Measurements from ENCODE around the gene CYSTM1.
A peak's percentile ranks its signal among the peaks of the same experiment; 100 is the strongest.

Gene CYSTM1

DNA sequence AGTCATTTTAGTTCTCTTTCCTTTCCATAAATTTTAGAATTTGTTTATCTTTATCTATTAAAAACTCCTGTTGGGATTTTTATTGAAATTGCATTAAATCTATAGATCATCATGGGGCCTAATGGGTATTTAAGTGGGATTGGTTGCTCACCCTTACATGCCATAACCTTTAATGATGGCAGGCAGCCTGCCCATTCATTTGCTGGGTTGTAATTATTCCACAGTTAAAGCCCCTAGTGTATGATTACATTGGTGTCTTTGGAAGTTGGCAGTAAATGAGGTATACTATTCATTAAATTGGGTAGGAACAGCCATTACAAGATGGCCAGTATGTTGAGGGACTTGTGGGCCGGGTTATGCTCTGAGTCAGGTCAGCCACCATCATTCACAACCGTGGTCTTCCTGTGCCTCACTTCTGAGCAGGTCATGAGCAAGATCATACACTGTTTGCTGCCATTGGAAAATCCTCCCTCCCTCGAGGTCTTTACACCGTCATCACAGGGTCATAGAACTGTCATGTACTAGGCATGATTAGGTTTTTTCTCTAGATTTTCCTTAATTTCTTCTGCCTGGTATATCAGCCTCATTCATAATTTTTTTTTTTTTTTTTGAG, 59.5 kb downstream of the CYSTM1 start:
- H3K9me3 ChIP-seq, result no peaks in the 10 kb centered on the region
- H3K27ac ChIP-seq, result peak overlapping the region; percentile 84
- TF ChIP-seq, protein P1, sequence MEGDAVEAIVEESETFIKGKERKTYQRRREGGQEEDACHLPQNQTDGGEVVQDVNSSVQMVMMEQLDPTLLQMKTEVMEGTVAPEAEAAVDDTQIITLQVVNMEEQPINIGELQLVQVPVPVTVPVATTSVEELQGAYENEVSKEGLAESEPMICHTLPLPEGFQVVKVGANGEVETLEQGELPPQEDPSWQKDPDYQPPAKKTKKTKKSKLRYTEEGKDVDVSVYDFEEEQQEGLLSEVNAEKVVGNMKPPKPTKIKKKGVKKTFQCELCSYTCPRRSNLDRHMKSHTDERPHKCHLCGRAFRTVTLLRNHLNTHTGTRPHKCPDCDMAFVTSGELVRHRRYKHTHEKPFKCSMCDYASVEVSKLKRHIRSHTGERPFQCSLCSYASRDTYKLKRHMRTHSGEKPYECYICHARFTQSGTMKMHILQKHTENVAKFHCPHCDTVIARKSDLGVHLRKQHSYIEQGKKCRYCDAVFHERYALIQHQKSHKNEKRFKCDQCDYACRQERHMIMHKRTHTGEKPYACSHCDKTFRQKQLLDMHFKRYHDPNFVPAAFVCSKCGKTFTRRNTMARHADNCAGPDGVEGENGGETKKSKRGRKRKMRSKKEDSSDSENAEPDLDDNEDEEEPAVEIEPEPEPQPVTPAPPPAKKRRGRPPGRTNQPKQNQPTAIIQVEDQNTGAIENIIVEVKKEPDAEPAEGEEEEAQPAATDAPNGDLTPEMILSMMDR (IDR thresholded peaks at IDR 0.05), result no peak
- peaks cover 85 to 89% of the 10 kb centered on the region in 2 experiments for H3K4me1 ChIP-seq (ENCODE audit: control insufficient read depth in 1 of 2, insufficient read depth in 1 of 2, low read depth in 1 of 2, low read length in 1 of 2)
- H3K4me3 ChIP-seq (ENCODE audit: low read depth in 1 of 2, low read length in 1 of 2), result no peak overlapping the region
- H3K36me3 ChIP-seq, result no peaks in the 10 kb centered on the region
- no peaks in the 10 kb centered on the region for H3K27me3 ChIP-seq

DNA sequence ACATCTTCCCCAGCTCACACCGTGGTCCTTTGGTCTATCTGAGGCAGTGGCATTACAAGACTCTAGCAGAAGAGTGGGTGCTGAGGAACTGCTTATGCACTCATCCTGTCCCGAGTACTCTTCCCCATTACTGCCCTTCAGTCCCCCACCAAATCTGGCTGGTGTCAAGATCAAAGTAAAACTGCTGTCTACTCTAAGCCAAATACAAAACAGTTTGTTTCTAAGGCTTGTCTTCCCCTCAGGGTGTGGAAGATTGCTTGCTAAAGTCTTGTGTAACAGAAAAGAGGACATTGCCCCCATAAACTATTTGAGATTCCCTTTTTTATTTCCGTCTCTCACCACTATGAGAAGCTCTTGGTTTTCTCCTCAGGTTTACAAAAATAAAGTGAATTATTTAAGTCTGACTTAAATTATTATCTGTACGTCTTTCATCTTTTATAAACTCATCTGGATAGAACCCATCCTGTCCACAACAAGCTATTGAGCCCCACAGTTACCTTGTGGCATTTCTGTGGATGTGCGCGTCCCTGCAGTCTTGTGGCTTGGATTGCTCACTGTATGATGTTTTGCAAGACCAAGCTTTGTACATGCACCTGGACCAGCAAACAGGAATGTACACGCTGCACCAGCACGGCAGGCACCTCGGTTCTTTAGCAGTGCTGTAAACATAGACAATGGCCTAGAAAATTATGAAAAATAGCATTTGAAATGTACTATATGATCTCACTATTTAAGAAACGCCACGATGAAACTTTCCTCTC, 61.0 kb downstream of the CYSTM1 start:
- H3K36me3 ChIP-seq, result no peaks in the 10 kb centered on the region
- H3K4me3 ChIP-seq (ENCODE audit: low read depth in 1 of 2, low read length in 1 of 2), result peak overlapping the region; percentile 30 to 35
- H3K27ac ChIP-seq, result peak overlapping the region; percentile 84
- no peaks in the 10 kb centered on the region for H3K9me3 ChIP-seq
- H3K4me1 ChIP-seq (ENCODE audit: control insufficient read depth in 1 of 2, insufficient read depth in 1 of 2, low read depth in 1 of 2, low read length in 1 of 2), result peaks cover 99 to 100% of the 10 kb centered on the region in 2 experiments
- TF ChIP-seq, protein P1 (IDR thresholded peaks at IDR 0.05), result no peak
- no peaks in the 10 kb centered on the region for H3K27me3 ChIP-seq

DNA sequence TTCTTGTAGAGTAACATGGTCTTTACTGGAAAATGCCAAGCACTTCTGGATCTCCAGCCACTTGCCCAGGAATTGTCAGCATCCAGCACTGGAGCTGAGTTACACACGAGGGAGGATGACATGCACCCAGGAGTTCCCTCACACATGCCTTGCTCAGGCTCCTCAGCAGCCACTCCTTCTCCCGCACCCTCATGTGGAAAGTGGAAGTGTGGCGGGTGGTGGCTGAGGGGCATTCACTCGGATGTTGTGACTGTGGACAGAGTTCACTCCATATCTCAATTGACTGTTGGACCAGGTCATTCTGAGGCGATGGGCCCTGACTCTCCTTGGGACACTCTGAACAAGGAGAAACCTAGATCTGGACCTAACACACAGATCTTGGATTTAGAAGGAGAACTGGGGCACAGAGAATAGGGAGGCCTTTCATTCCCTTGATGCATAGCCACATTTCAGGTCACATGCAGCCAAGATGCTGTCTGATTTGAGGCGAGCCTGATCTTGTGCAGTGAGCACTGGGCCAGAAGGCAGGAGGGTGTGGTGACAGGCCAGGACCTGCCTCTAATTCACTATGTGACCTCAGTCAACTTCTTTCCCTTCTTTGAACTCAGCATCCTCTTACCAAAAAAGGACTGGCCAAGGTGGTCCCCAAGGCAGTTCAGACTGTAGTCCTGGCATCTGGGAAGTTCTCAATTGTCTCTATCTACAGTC, 62.1 kb downstream of the CYSTM1 start:
- Histone ChIP-seq H3K27ac (peak overlapping the region; percentile 84), H3K4me3 (ENCODE audit: low read depth in 1 of 2, low read length in 1 of 2) (peak overlapping the region; percentile 30 to 35)

GRCh38 chr5:140238756-140239155, 63.8 kb downstream of the CYSTM1 start:
- peaks cover 76 to 86% of the 10 kb centered on the region in 2 experiments for H3K4me1 ChIP-seq (ENCODE audit: control insufficient read depth in 1 of 2, insufficient read depth in 1 of 2, low read depth in 1 of 2, low read length in 1 of 2)
- no peaks in the 10 kb centered on the region for H3K9me3 ChIP-seq
- TF ChIP-seq, protein P1 (IDR thresholded peaks at IDR 0.05), result no peak
- H3K36me3 ChIP-seq, result peaks cover 9% of the 10 kb centered on the region
- no peak overlapping the region for H3K4me3 ChIP-seq (ENCODE audit: low read depth in 1 of 2, low read length in 1 of 2)
- H3K27me3 ChIP-seq, result no peaks in the 10 kb centered on the region
- H3K27ac ChIP-seq, result peak overlapping the region; percentile 84

More for the DNA sequence above, 62.1 kb downstream of the CYSTM1 start:
- Histone ChIP-seq H3K27me3 (no peaks in the 10 kb centered on the region), H3K4me1 (ENCODE audit: control insufficient read depth in 1 of 2, insufficient read depth in 1 of 2, low read depth in 1 of 2, low read length in 1 of 2) (peaks cover 93 to 99% of the 10 kb centered on the region in 2 experiments), H3K36me3 (no peaks in the 10 kb centered on the region), H3K9me3 (no peaks in the 10 kb centered on the region)
- TF ChIP-seq, protein P1 (IDR thresholded peaks at IDR 0.05), result no peak

DNA sequence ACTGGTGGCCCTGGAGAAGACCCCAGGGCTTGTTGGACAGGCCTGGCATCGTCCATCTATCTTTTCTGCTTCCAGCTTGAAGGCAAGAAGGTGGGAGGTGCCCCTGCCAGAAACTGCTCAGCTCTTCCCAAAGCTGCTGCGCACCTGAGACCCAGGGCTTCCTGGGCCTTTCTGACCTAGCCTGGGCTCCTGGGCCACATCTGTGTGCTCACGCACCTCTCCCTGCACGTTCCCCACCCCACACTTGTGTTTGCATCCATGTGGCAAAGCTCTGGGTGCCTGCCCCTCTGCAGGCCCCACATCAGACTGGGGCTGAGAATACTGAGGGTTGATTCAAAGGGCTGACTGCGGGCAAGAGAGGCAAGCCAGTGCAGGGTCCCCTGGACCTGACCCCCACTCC, 64.5 kb downstream of the CYSTM1 start:
- Histone ChIP-seq H3K27ac (peak overlapping the region; percentile 84), H3K27me3 (no peaks in the 10 kb centered on the region), H3K9me3 (no peaks in the 10 kb centered on the region), H3K4me3 (ENCODE audit: low read depth in 1 of 2, low read length in 1 of 2) (no peak overlapping the region), H3K36me3 (peaks cover 12% of the 10 kb centered on the region), H3K4me1 (ENCODE audit: control insufficient read depth in 1 of 2, insufficient read depth in 1 of 2, low read depth in 1 of 2, low read length in 1 of 2) (peaks cover 70 to 81% of the 10 kb centered on the region in 2 experiments)
- TF ChIP-seq, protein P1 (IDR thresholded peaks at IDR 0.05), result no peak

Measured in neutrophil (primary cell).